BLaER1 (cell line): Measurements from ENCODE around the gene PSMD1.
"Not testable (repeated sequence)": the region's sequence is repeated elsewhere in the genome, so short reads cannot be mapped to it uniquely, and the experiment has no call there.

ENCODE experiments used
- H3K27ac ChIP-seq: shearing (Covaris generic); formaldehyde crosslinking; 2 replicates; pipeline ENCODE4 v1.8.1; 2022
- H3K27me3 ChIP-seq: shearing (Covaris generic); formaldehyde crosslinking; 2 replicates; pipeline ENCODE4 v1.8.1; 2022
- H3K36me3 ChIP-seq: shearing (Covaris generic); formaldehyde crosslinking; 2 replicates; pipeline ENCODE4 v1.8.1; 2022
- H3K4me1 ChIP-seq: shearing (Covaris generic); formaldehyde crosslinking; 2 replicates; pipeline ENCODE4 v1.8.1; 2022
- H3K4me2 ChIP-seq: shearing (Covaris generic); formaldehyde crosslinking; 2 replicates; pipeline ENCODE4 v1.8.1; 2022
- H3K4me3 ChIP-seq: shearing (Covaris generic); formaldehyde crosslinking; 2 replicates; pipeline ENCODE4 v1.8.1; 2022
- H3K9ac ChIP-seq: shearing (Covaris generic); formaldehyde crosslinking; 2 replicates; pipeline ENCODE4 v1.8.1; 2022
- H3K9me3 ChIP-seq: shearing (Covaris generic); formaldehyde crosslinking; 2 replicates; pipeline ENCODE4 v1.8.1; 2022
- H4K20me1 ChIP-seq: shearing (Covaris generic); formaldehyde crosslinking; 2 replicates; pipeline ENCODE4 v1.8.1; 2022
- Cebpa-rat ChIP-seq: shearing (Covaris generic); IDR thresholded peaks from 2 replicates; pipeline ENCODE4 v1.8.1; 2022

PSMD1 gene

GRCh38 chr2:231052494-231053451 is 3.9 kb upstream of the PSMD1 start:
- Histone ChIP-seq H3K9ac (peak overlapping the region; percentile 67), H4K20me1 (peaks cover 10% of the 10 kb centered on the region), H3K36me3 (no peaks in the 10 kb centered on the region), H3K4me3 (peak overlapping the region; percentile 73), H3K4me1 (peaks cover 29% of the 10 kb centered on the region), H3K9me3 (no peaks in the 10 kb centered on the region), H3K27me3 (no peaks in the 10 kb centered on the region), H3K27ac (0 out of 2 replicates have a peak overlapping the region, but pooled peaks have one; percentile 51), H3K4me2 (peak overlapping the region; percentile 91)
- TF ChIP-seq Cebpa-rat = no peak

- no peak overlapping the region for H3K4me3 ChIP-seq
- H3K27me3 ChIP-seq = no peaks in the 10 kb centered on the region
- no peak overlapping the region for H3K4me2 ChIP-seq
Measured at GRCh38 chr2:231053846-231054245, 2.8 kb upstream of the PSMD1 start.

GRCh38 chr2:231057590-231057989 is 923 bp downstream of the PSMD1 start:
- Histone ChIP-seq H3K36me3 (peaks cover 12% of the 10 kb centered on the region), H3K4me1 (peaks cover 30% of the 10 kb centered on the region), H3K9me3 (no peaks in the 10 kb centered on the region), H3K4me3 (peak overlapping the region; percentile 100), H3K9ac (peak overlapping the region; percentile 99), H4K20me1 (peaks cover 50% of the 10 kb centered on the region), H3K4me2 (peak overlapping the region; percentile 95), H3K27ac (peak overlapping the region; percentile 99), H3K27me3 (no peaks in the 10 kb centered on the region)
- no peak for TF ChIP-seq Cebpa-rat

More at GRCh38 chr2:231053846-231054245, 2.8 kb upstream of the PSMD1 start:
- Histone ChIP-seq H3K9ac (no peak overlapping the region), H3K36me3 (no peaks in the 10 kb centered on the region), H3K27ac (no peak overlapping the region), H4K20me1 (peaks cover 21% of the 10 kb centered on the region), H3K4me1 (peaks cover 40% of the 10 kb centered on the region), H3K9me3 (no peaks in the 10 kb centered on the region)
- TF ChIP-seq Cebpa-rat = no peak

- Histone ChIP-seq H3K27ac (no peak overlapping the region), H4K20me1 (peaks cover 50% of the 10 kb centered on the region), H3K4me1 (peaks cover 26% of the 10 kb centered on the region), H3K4me2 (peak overlapping the region; percentile 95), H3K9ac (peak overlapping the region; percentile 22), H3K36me3 (peaks cover 26% of the 10 kb centered on the region), H3K27me3 (no peaks in the 10 kb centered on the region), H3K4me3 (no peak overlapping the region), H3K9me3 (no peaks in the 10 kb centered on the region)
- TF ChIP-seq Cebpa-rat = no peak
Measured at GRCh38 chr2:231058761-231059550, 2.3 kb downstream of the PSMD1 start.

GRCh38 chr2:231059756-231060155 is 3.1 kb downstream of the PSMD1 start:
- Histone ChIP-seq H3K4me3 (no peak overlapping the region), H3K36me3 (peaks cover 34% of the 10 kb centered on the region), H3K4me2 (no peak overlapping the region), H3K9me3 (no peaks in the 10 kb centered on the region), H3K27ac (no peak overlapping the region), H3K27me3 (no peaks in the 10 kb centered on the region), H4K20me1 (peaks cover 54% of the 10 kb centered on the region), H3K9ac (no peak overlapping the region), H3K4me1 (peaks cover 26% of the 10 kb centered on the region)
- no peak for TF ChIP-seq Cebpa-rat

GRCh38 chr2:231062776-231063175 is 6.1 kb downstream of the PSMD1 start:
- no peak overlapping the region for H3K27ac ChIP-seq
- peaks cover 45% of the 10 kb centered on the region for H4K20me1 ChIP-seq
- no peaks in the 10 kb centered on the region for H3K27me3 ChIP-seq
- H3K4me2 ChIP-seq = no peak overlapping the region
- H3K4me3 ChIP-seq = no peak overlapping the region
- TF ChIP-seq Cebpa-rat = no peak
- H3K9ac ChIP-seq = no peak overlapping the region
- no peaks in the 10 kb centered on the region for H3K9me3 ChIP-seq
- peaks cover 23% of the 10 kb centered on the region for H3K4me1 ChIP-seq
- H3K36me3 ChIP-seq = peaks cover 64% of the 10 kb centered on the region

- peaks cover 39% of the 10 kb centered on the region for H4K20me1 ChIP-seq
- H3K27ac ChIP-seq = no peak overlapping the region
- no peak for TF ChIP-seq Cebpa-rat
- H3K36me3 ChIP-seq = peaks cover 70% of the 10 kb centered on the region
- no peaks in the 10 kb centered on the region for H3K27me3 ChIP-seq
- no peaks in the 10 kb centered on the region for H3K9me3 ChIP-seq
- no peak overlapping the region for H3K9ac ChIP-seq
- peaks cover 17% of the 10 kb centered on the region for H3K4me1 ChIP-seq
- no peak overlapping the region for H3K4me3 ChIP-seq
- no peak overlapping the region for H3K4me2 ChIP-seq
Measured at GRCh38 chr2:231063347-231063746, 6.7 kb downstream of the PSMD1 start.

GRCh38 chr2:231065966-231066365 is 9.3 kb downstream of the PSMD1 start:
- Histone ChIP-seq H3K9me3 (no peaks in the 10 kb centered on the region), H3K4me1 (no peaks in the 10 kb centered on the region), H4K20me1 (peaks cover 13% of the 10 kb centered on the region), H3K9ac (no peak overlapping the region), H3K27ac (no peak overlapping the region), H3K36me3 (peaks cover 89% of the 10 kb centered on the region), H3K4me2 (no peak overlapping the region), H3K4me3 (no peak overlapping the region), H3K27me3 (no peaks in the 10 kb centered on the region)
- TF ChIP-seq Cebpa-rat = no peak

GRCh38 chr2:231067531-231067930 is 10.9 kb downstream of the PSMD1 start:
- H3K4me3 ChIP-seq, H4K20me1 ChIP-seq: not testable (repeated sequence)

More at GRCh38 chr2:231067531-231067930, 10.9 kb downstream of the PSMD1 start:
- H3K9me3 ChIP-seq, H3K27me3 ChIP-seq, H3K9ac ChIP-seq, H3K27ac ChIP-seq, H3K4me1 ChIP-seq, H3K4me2 ChIP-seq: not testable (repeated sequence)
- H3K36me3 ChIP-seq = peaks cover 86% of the 10 kb centered on the region
